HG02885 (cell line): Measurements from ENCODE around the gene ZBTB40.

Source experiments
- ATAC-seq: cut with Tn5 transposase; IDR thresholded peaks from one replicate; pipeline ENCODE4 v1.9.1; 2021; ENCODE audit warnings: mild to moderate bottlenecking; ENCODE audit not compliant: unreplicated experiment, poor library complexity

Gene ZBTB40

DNA sequence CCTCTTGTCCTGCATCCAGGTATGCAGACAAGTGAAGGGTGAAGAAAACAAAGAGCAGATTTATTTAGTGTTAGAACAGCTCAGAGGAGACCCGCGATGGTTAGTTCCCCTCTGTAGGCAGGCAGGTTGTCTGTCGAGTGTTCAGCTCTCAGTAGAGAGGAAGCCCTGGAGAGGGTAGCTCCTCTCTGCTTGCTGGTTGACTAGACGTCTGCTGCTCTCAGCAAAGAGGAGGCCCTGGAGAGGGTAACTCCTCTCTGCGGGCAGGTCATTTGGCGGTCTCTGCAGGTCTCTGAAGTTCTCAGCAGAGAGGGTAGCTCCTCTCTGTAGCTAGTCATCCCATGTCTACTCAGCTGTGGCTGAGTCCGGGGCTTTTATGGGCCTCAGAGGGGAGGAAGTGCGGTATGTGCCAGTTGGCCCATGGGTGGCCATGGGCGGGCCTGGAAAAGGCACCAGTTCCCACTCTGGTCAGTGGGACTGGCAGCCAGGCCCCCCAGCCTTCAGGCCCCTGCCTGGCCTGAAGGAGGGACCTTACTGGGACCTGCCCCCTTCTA lies 13.4 kb downstream of the ZBTB40 start:
- no peak for ATAC-seq

- no peak for ATAC-seq
Measured at GRCh38 chr1:22465671-22466070, 14.0 kb downstream of the ZBTB40 start.

DNA sequence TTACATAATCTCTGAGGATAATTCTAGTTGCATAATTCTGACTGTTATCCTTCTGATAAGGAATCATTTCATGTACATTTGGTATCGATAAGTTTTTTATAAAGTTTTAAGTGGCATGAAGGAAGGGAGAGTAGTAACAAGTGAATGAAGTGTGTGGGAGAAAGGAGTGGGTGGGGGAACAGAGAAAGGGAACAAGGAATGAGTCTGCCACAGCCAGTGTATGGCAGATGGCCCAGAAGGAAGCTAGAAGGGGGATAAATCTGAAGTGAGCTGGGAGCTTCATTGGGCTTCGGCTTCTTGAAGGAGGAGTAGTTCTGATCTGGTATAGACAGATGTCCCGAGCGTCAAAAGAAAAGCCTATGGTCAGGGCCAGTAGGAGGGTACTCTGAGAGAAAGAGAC lies 18.6 kb downstream of the ZBTB40 start:
- ATAC-seq = no peak

GRCh38 chr1:22471078-22471477 lies 19.4 kb downstream of the ZBTB40 start:
- no peak for ATAC-seq

DNA sequence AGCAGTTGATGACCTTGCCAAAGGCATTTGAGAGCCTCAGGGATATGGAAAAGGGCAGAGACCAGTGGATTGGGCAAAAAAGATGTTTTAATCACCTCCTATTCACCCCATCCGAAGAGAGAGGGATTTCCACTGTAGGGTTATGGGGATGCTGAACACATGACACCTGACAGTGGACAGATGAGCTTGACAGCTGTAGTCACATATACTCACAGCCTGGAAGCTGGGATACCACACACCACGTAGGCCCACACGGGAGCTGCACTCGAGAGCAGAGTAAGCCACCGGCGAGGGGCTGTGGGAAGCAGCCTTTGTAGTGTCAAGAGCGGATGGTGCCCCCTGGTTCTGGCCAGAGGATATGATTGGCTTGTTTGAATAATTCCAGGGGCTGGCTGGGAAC lies 20.0 kb downstream of the ZBTB40 start:
- no peak for ATAC-seq

- no peak for ATAC-seq
Measured at GRCh38 chr1:22472596-22472995, 20.9 kb downstream of the ZBTB40 start.

DNA sequence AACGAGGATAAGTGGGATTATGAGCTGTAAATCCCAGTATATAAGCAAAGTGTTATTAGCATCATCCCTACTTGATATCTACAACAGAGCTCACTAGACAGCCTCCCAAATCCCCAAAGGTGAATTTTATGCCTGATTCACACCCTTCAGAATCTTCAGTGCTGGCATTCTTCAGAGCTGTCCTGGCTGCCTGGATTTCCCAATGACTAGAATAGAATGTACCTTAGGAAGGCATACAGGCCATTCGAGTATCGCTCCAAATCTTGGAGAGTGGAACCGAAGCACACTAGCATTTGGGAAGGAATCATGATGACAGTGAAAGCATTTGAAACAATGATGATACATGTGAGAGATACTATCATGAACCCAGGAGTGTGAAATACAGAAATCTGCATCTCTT lies 22.3 kb downstream of the ZBTB40 start:
- ATAC-seq = no peak

- no peak for ATAC-seq
Measured at GRCh38 chr1:22476566-22476965, 24.9 kb downstream of the ZBTB40 start.

DNA sequence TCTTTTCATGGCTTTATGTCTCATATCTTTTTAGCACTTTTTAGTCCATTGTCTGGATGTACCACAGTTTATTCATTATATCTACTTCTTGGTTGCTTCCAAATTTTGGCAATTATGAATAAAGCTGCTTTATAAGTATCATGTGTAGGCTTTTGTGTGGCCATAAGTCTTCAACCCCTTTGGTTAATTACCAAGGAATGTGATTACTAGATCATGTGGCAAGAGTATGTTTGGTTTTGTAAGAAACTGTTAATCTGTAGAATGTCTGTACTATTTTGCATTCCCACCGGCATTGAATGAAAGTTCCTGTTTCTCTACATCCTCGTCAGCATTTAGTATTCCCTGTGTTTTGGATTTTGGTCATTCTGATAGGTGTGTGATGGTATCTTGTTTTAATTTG lies 31.5 kb downstream of the ZBTB40 start:
- no peak for ATAC-seq

DNA sequence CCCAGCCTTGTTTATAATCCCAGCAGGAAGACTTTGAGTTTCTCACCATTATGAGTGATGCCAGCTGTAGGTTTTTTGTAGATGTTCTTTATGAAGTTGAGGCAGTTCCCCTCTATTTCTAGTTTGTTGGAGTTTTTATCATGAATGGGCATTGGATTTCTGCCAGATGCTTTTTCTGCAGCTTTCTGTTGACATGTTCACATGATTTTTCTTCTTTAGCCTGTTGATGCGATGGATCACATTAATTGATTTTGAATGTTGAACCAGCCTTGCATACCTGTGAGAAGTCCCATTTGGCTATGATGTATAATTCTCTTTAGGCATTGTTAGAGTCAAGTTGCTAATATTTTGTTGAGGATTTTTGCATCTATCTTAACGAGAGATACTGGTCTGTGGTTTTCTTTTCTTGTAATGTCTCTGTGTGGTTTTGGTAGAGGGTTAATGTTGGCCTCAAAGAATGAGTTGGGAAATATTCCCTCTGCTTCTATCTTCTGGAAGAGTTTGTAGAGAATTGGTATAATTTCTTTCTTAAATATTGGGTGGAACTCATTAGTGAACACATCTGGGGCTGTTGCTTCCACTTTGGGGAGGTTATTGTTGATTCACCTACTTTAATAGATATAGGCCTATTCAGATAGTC lies 33.2 kb downstream of the ZBTB40 start:
- ATAC-seq = no peak

- no peak for ATAC-seq
Measured at GRCh38 chr1:22485431-22485830, 33.8 kb downstream of the ZBTB40 start.

GRCh38 chr1:22487781-22488180 lies 36.1 kb downstream of the ZBTB40 start:
- no peak for ATAC-seq

DNA sequence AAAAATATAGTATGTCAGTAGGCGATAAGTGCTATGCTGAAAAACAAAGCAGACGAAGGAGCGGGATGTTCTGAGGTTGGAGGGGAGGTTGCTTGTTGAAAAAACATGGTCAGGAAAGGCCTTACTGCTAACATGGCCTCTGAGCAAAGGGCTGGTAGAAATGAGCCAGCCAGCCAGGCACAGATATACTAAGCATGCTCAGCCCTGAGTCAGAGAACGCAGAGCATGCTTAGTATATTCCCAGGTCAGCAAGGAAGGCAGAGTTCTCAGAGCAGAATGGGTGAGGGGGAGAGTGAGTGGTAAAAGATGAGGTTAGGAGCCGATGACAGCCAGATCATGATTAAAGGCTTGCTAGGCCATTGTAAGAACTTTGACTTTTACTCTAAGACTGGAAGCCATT lies 36.7 kb downstream of the ZBTB40 start:
- ATAC-seq = no peak

GRCh38 chr1:22489278-22489677 lies 37.6 kb downstream of the ZBTB40 start:
- no peak for ATAC-seq

GRCh38 chr1:22489823-22490222 lies 38.2 kb downstream of the ZBTB40 start:
- no peak for ATAC-seq

- ATAC-seq = no peak
Measured at GRCh38 chr1:22490309-22490708, 38.7 kb downstream of the ZBTB40 start.

DNA sequence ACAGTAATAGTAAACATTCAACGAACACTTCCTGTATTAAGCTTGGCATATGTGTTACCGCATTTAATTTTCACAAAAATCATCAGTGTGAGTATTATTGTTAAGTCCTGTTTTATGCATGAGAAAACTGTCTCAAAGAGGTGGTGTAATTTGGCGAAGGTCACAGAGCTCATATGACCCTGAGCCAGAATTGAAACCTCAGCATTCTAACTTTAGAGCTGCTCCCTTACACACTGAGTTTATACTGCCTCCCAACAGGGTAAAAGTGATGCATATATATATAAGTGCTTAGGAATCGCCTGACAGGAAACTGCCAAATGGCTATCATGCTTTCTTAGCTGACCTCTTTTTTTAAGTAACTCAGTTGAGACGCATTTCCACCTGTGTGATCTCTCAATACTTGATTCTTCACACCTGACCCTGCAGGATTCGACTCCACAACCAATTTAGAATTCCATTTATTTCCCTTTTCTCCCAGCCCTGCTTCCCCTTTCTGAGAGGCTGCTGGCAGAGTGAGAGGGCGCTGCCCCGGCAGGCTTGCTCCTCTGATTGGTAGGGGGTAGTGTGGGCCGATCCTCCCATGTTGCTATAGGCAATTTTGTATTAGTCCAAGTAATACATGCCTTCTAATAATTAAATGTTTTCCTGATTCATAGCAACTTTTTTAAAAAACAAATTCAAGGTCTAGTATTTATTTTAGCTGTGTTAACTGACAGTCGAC lies 40.5 kb downstream of the ZBTB40 start:
- ATAC-seq = no peak

- no peak for ATAC-seq
Measured at GRCh38 chr1:22494144-22494543, 42.5 kb downstream of the ZBTB40 start.

DNA sequence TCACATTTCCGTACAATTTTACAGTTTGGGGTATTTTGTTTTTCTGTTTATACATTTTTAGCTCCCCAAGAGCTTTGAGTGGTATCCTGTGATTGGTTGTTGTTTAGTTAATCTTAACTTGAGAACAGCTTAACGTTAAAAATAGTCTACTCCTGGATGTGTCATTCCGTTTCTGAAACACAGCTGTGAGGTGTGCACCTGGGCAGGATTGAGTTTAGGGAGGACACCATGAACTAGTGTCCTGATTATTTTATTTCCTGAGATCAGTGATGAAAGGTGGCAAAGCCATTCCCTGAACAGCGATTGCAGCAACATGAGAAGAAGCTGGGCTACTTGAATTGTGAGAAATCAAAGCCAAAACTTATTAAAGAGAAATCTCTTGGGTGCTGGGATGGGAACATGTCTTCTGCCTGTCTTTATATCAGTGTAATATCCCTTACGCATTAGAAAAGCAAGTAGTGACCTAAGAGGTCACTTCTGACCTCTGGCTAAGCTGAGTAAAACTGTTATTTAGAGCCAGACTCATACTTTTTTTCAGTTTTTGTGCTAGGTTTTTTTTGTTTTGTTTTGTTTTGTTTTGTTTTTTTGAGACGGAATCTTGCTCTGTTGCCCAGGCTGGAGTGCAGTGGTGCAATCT lies 43.4 kb downstream of the ZBTB40 start:
- ATAC-seq = no peak

- ATAC-seq = no peak
Measured at GRCh38 chr1:22496536-22497160, 45.0 kb downstream of the ZBTB40 start.

- no peak for ATAC-seq
Measured at GRCh38 chr1:22498463-22498862, 46.8 kb downstream of the ZBTB40 start.
